ENCODE data around the gene NEK10. TPM values are rescaled to one million over a fixed set of nuclear protein-coding genes. Genes with fewer than 3 reads are reported as not detected.

NEK10 gene
- total and polyA plus RNA-seq, 7 donors = 0.44 to 20.3 (median 11.4) TPM; not detected in 2

GRCh38 chr3:27134171-27134796 lies 234.9 kb downstream of the NEK10 start:
- Histone ChIP-seq H3K27ac (peak overlapping the region in 2 of 4 donors; percentile 1 to 40), H3K4me3 (no peak overlapping the region), H3K36me3 (no peaks in the 10 kb centered on the region), H3K27me3 (no peaks in the 10 kb centered on the region), H3K9me3 (no peaks in the 10 kb centered on the region), H3K4me1 (peaks cover 0 to 9% (median 8%) of the 10 kb centered on the region in 4 donors)
- intact Hi-C loops (cut with DNase I) = loop anchor here (2.0 to 10.0 kb wide), 4 partner anchors 141 to 1191 kb away; no protein-coding TSS in a partner anchor
- 44 to 47% methylated on average over 2 of the region's 2 CpGs for WGBS, 2 donors
- TF ChIP-seq CTCF (IDR thresholded peaks at IDR 0.05) (peak; percentile 41 to 87 (median 82)), POLR2AphosphoS5 (IDR thresholded peaks at IDR 0.05) (no peak)
- peak; percentile 76 for DNase-seq

- H3K4me1 ChIP-seq = peaks cover 0 to 9% (median 8%) of the 10 kb centered on the region in 4 donors
- H3K27me3 ChIP-seq = no peaks in the 10 kb centered on the region
- no peak for TF ChIP-seq EP300 (IDR thresholded peaks at IDR 0.05)
- TF ChIP-seq POLR2AphosphoS5 (IDR thresholded peaks at IDR 0.05) = no peak
- TF ChIP-seq POLR2A (IDR thresholded peaks at IDR 0.05) = no peak
- TF ChIP-seq CTCF (IDR thresholded peaks at IDR 0.05) = no peak
- no peak for DNase-seq
- intact Hi-C loops (cut with DNase I) = loop anchor here (5.0 to 10.0 kb wide), 3 partner anchors 142 to 1192 kb away; no protein-coding TSS in a partner anchor
- no peak overlapping the region for H3K27ac ChIP-seq
- 18 to 52% methylated on average over 2 of the region's 2 CpGs for WGBS, 2 donors
- no peak overlapping the region for H3K4me3 ChIP-seq
- no peaks in the 10 kb centered on the region for H3K36me3 ChIP-seq
- H3K9me3 ChIP-seq = no peaks in the 10 kb centered on the region
These were observed 236.1 kb downstream of the NEK10 start for GRCh38 chr3:27133060-27133459.

- H3K27ac ChIP-seq = no peak overlapping the region
- H3K4me1 ChIP-seq = peaks cover 0 to 9% (median 8%) of the 10 kb centered on the region in 4 donors
- DNase-seq = no peak
- H3K9me3 ChIP-seq = no peaks in the 10 kb centered on the region
- WGBS, 2 donors = 39 to 69% methylated on average over 1 of the region's 1 CpG
- H3K4me3 ChIP-seq = no peak overlapping the region
- H3K36me3 ChIP-seq = no peaks in the 10 kb centered on the region
- intact Hi-C loops (cut with DNase I) = loop anchor here (5.0 to 10.0 kb wide), 3 partner anchors 144 to 1194 kb away; no protein-coding TSS in a partner anchor
- TF ChIP-seq POLR2AphosphoS5 (IDR thresholded peaks at IDR 0.05) = no peak
- no peak for TF ChIP-seq POLR2A (IDR thresholded peaks at IDR 0.05)
- no peak for TF ChIP-seq CTCF (IDR thresholded peaks at IDR 0.05)
- TF ChIP-seq EP300 (IDR thresholded peaks at IDR 0.05) = no peak
- H3K27me3 ChIP-seq = no peaks in the 10 kb centered on the region
These were observed 238.4 kb downstream of the NEK10 start for GRCh38 chr3:27130796-27131195.

GRCh38 chr3:27127879-27128278 lies 241.3 kb downstream of the NEK10 start:
- no peaks in the 10 kb centered on the region for H3K36me3 ChIP-seq
- no peaks in the 10 kb centered on the region for H3K27me3 ChIP-seq
- no peaks in the 10 kb centered on the region for H3K9me3 ChIP-seq
- H3K4me1 ChIP-seq = no peaks in the 10 kb centered on the region
- no peak for DNase-seq
- no peak overlapping the region for H3K4me3 ChIP-seq
- H3K27ac ChIP-seq = no peak overlapping the region
- TF ChIP-seq EP300 (IDR thresholded peaks at IDR 0.05) = no peak
- TF ChIP-seq POLR2AphosphoS5 (IDR thresholded peaks at IDR 0.05) = no peak
- TF ChIP-seq POLR2A (IDR thresholded peaks at IDR 0.05) = no peak
- no peak for TF ChIP-seq CTCF (IDR thresholded peaks at IDR 0.05)
- 80 to 84% methylated on average over 3 of the region's 3 CpGs for WGBS, 2 donors
- intact Hi-C loops (cut with DNase I) = no loop called here
